Smooth muscle cell (in vitro differentiated cells): Measurements from ENCODE around the gene RPS25. TPM values are rescaled to one million over a fixed set of nuclear protein-coding genes. Genes with fewer than 3 reads are reported as not detected.

Source experiments
- DNase-seq: peaks from one replicate; lab custom pipeline; 2025; ENCODE audit not compliant: unreplicated experiment; lab: John Stamatoyannopoulos, UW
- H2AFZ ChIP-seq: fragments of 200-600 bp; sonication (generic); 2 replicates; pipeline ENCODE4 v1.6.0; 2016; ENCODE audit warnings: antibody characterized with exemption, low read depth, mild to moderate bottlenecking
- H3F3A ChIP-seq: fragments of 200-600 bp; sonication (generic); 2 replicates; pipeline ENCODE4 v1.6.0; 2017; ENCODE audit warnings: antibody characterized with exemption, low read depth
- H3K27ac ChIP-seq: fragments of 200-600 bp; sonication (generic); 2 replicates; pipeline ENCODE4 v1.5.1; 2016; ENCODE audit warnings: low read depth, mild to moderate bottlenecking
- H3K27me3 ChIP-seq: fragments of 200-600 bp; sonication (generic); 2 replicates; pipeline ENCODE4 v1.6.1; 2016; ENCODE audit warnings: low read depth, mild to moderate bottlenecking
- H3K36me3 ChIP-seq: fragments of 200-600 bp; sonication (generic); 2 replicates; pipeline ENCODE4 v1.5.1; 2016; ENCODE audit warnings: low read depth
- H3K4me1 ChIP-seq: fragments of 200-600 bp; sonication (generic); 2 replicates; pipeline ENCODE4 v1.5.1; 2016; ENCODE audit warnings: low read depth
- H3K4me2 ChIP-seq: fragments of 200-600 bp; sonication (generic); 2 replicates; pipeline ENCODE4 v1.6.0; 2016; ENCODE audit warnings: mild to moderate bottlenecking
- H3K4me3 ChIP-seq: fragments of 200-600 bp; sonication (generic); 2 replicates; pipeline ENCODE4 v1.5.1; 2016; ENCODE audit warnings: mild to moderate bottlenecking
- H3K79me2 ChIP-seq: fragments of 200-600 bp; sonication (generic); 2 replicates; pipeline ENCODE4 v1.6.0; 2016; ENCODE audit warnings: low read depth, mild to moderate bottlenecking
- H3K9ac ChIP-seq: fragments of 200-600 bp; sonication (generic); 2 replicates; pipeline ENCODE4 v1.6.0; 2016; ENCODE audit warnings: low read depth
- H3K9me3 ChIP-seq: fragments of 200-600 bp; sonication (generic); replicated peaks from 2 replicates; pipeline ENCODE4 v1.5.1; 2016; ENCODE audit warnings: low read depth
- H4K20me1 ChIP-seq: fragments of 200-600 bp; sonication (generic); 2 replicates; pipeline ENCODE4 v1.6.0; 2016; ENCODE audit warnings: low read depth
- WGBS: methylation state at CpG from one replicate; pipeline ENCODE4 v1.1.7; 2016; ENCODE audit warnings: low lambda C conversion rate; 5-methylcytosine and 5-hydroxymethylcytosine counted together
- polyA plus RNA-seq: library from polyadenylated mRNA; unstranded; fragments of >200 nt; fragmentation: Nextera tagmentation; extraction: Ambion mirVana; gene quantifications from 2 replicates; pipeline ENCODE4 v1.2.1, GENCODE V29; 2016
- total RNA-seq: library from RNA; depleted of rRNA; stranded (reverse); fragments of >200 nt; gene quantifications from 2 replicates; pipeline ENCODE4 v1.2.3, GENCODE V29; 2014
- TF ChIP-seq, protein P1 (sequence below): fragments of 200-600 bp; sonication (generic); IDR thresholded peaks from 2 replicates; pipeline ENCODE4 v1.5.1; 2017; ENCODE audit warnings: borderline replicate concordance, mild to moderate bottlenecking, antibody characterized with exemption; ENCODE audit not compliant: insufficient read depth, poor library complexity, severe bottlenecking

The RPS25 gene
- total and polyA plus RNA-seq, 2 experiments from 2014 or later: 1,078 to 1,616 TPM

DNA sequence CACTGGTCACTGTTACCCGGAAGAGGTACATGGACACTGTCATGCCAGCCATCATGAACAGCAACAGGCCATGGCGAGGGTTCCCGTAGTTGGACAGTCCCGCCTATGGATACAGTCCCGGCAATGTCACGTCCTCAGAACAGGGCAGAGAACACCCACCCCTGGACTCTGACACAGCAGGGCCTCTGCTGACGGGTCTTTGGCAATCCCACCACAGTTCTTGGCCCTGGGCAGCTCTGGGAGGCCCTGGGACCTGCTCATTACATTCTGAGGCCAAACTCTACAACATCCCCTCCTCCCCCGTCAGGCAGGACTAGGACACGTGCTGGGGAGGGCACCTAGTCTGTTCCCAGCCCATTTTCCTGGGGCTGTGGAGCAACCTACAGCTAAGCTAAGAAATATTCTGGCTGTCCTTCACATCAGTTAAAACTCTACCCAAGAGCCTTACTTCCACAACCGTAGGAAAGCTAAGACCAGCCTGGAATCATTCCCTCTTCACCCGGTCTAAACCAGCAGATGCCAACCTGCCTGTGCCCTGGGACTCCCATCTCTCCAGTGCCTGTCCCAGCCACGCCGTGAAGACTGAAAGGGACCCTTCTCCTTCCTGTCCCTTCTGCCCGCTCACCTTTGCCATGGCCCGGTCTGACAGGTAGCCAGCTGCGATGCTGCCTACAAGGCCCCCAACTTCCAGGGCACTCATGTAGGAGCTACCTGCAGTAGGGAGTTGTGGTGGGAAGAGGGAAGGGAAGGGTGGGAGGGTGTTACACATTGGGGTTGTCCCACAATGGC, 8.0 kb upstream of the RPS25 start:
- WGBS: 95% methylated on average over 16 of the region's 16 CpGs
- H3K27ac ChIP-seq: no peak overlapping the region
- H3K27me3 ChIP-seq: no peaks in the 10 kb centered on the region
- H3K9ac ChIP-seq: no peak overlapping the region
- peaks cover 17% of the 10 kb centered on the region for H3K4me1 ChIP-seq
- TF ChIP-seq, protein P1, sequence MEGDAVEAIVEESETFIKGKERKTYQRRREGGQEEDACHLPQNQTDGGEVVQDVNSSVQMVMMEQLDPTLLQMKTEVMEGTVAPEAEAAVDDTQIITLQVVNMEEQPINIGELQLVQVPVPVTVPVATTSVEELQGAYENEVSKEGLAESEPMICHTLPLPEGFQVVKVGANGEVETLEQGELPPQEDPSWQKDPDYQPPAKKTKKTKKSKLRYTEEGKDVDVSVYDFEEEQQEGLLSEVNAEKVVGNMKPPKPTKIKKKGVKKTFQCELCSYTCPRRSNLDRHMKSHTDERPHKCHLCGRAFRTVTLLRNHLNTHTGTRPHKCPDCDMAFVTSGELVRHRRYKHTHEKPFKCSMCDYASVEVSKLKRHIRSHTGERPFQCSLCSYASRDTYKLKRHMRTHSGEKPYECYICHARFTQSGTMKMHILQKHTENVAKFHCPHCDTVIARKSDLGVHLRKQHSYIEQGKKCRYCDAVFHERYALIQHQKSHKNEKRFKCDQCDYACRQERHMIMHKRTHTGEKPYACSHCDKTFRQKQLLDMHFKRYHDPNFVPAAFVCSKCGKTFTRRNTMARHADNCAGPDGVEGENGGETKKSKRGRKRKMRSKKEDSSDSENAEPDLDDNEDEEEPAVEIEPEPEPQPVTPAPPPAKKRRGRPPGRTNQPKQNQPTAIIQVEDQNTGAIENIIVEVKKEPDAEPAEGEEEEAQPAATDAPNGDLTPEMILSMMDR: no peak
- no peak overlapping the region for H3K4me2 ChIP-seq
- peaks cover 6% of the 10 kb centered on the region for H3K79me2 ChIP-seq
- no peaks in the 10 kb centered on the region for H3K36me3 ChIP-seq
- no peak overlapping the region for H3K4me3 ChIP-seq
- H3F3A ChIP-seq: peaks cover 24% of the 10 kb centered on the region
- no peak for DNase-seq
- H2AFZ ChIP-seq: no peak overlapping the region
- peaks cover under 1% of the 10 kb centered on the region for H4K20me1 ChIP-seq
- H3K9me3 ChIP-seq: no peaks in the 10 kb centered on the region

- H3K4me3 ChIP-seq: no peak overlapping the region
- WGBS: 95% methylated on average over 5 of the region's 5 CpGs
- H3F3A ChIP-seq: peaks cover 24% of the 10 kb centered on the region
- H3K27ac ChIP-seq: no peak overlapping the region
- H3K9me3 ChIP-seq: no peaks in the 10 kb centered on the region
- no peak overlapping the region for H2AFZ ChIP-seq
- DNase-seq: no peak
- H3K79me2 ChIP-seq: peaks cover 12% of the 10 kb centered on the region
- peaks cover 4% of the 10 kb centered on the region for H4K20me1 ChIP-seq
- H3K4me2 ChIP-seq: no peak overlapping the region
- H3K9ac ChIP-seq: no peak overlapping the region
- TF ChIP-seq, protein P1: no peak
- no peaks in the 10 kb centered on the region for H3K36me3 ChIP-seq
- no peaks in the 10 kb centered on the region for H3K27me3 ChIP-seq
- H3K4me1 ChIP-seq: peaks cover 17% of the 10 kb centered on the region
These were observed 7.4 kb upstream of the RPS25 start for GRCh38 chr11:119025541-119025940.

GRCh38 chr11:119025099-119025473, 6.9 kb upstream of the RPS25 start:
- H3K4me1 ChIP-seq: peaks cover 20% of the 10 kb centered on the region
- no peak overlapping the region for H3K4me3 ChIP-seq
- TF ChIP-seq, protein P1: no peak
- no peak overlapping the region for H3K9ac ChIP-seq
- H3K27ac ChIP-seq: no peak overlapping the region
- no peak for DNase-seq
- H3K36me3 ChIP-seq: no peaks in the 10 kb centered on the region
- no peaks in the 10 kb centered on the region for H3K9me3 ChIP-seq
- H3K27me3 ChIP-seq: no peaks in the 10 kb centered on the region
- peaks cover 7% of the 10 kb centered on the region for H4K20me1 ChIP-seq
- 87% methylated on average over 5 of the region's 5 CpGs for WGBS
- H3K4me2 ChIP-seq: no peak overlapping the region
- peaks cover 17% of the 10 kb centered on the region for H3K79me2 ChIP-seq
- H3F3A ChIP-seq: peaks cover 24% of the 10 kb centered on the region
- H2AFZ ChIP-seq: no peak overlapping the region
